Muscle layer of duodenum (tissue), 2 donors: ENCODE results near the gene PITX2.
A peak's percentile ranks its signal among the peaks of the same experiment; 100 is the strongest.

Source experiments
- H3K27ac ChIP-seq: one replicate; pipeline ENCODE4 v1.7.0; 2013; ENCODE audit warnings: mild to moderate bottlenecking, low read length
- H3K27me3 ChIP-seq: one replicate; pipeline ENCODE4 v1.7.0; 2013; ENCODE audit warnings: low read depth, mild to moderate bottlenecking, control low read depth, low read length
- H3K36me3 ChIP-seq, 2 donors: one replicate each; pipeline ENCODE4 v1.7.0; 2013; ENCODE audit warnings: low read length in 2 of 2, control low read depth in 1 of 2, mild to moderate bottlenecking in 1 of 2; ENCODE audit not compliant: insufficient read depth in 2 of 2, control insufficient read depth in 1 of 2
- H3K4me1 ChIP-seq, 2 donors: one replicate each; pipeline ENCODE4 v1.7.0; 2013; ENCODE audit warnings: low read length in 2 of 2, mild to moderate bottlenecking in 2 of 2, control low read depth in 1 of 2, moderate library complexity in 1 of 2; ENCODE audit not compliant: insufficient read depth in 2 of 2, control insufficient read depth in 1 of 2
- H3K4me3 ChIP-seq, 2 donors: one replicate each; pipeline ENCODE4 v1.7.0; 2013; ENCODE audit warnings: low read length in 2 of 2, low read depth in 1 of 2, mild to moderate bottlenecking in 1 of 2
- H3K9me3 ChIP-seq, 2 donors: one replicate each; pipeline ENCODE4 v1.7.0; 2013; ENCODE audit warnings: low read length in 2 of 2, control low read depth in 1 of 2, mild to moderate bottlenecking in 1 of 2; ENCODE audit not compliant: control insufficient read depth in 1 of 2
- donor health status: healthy.

The PITX2 gene

DNA sequence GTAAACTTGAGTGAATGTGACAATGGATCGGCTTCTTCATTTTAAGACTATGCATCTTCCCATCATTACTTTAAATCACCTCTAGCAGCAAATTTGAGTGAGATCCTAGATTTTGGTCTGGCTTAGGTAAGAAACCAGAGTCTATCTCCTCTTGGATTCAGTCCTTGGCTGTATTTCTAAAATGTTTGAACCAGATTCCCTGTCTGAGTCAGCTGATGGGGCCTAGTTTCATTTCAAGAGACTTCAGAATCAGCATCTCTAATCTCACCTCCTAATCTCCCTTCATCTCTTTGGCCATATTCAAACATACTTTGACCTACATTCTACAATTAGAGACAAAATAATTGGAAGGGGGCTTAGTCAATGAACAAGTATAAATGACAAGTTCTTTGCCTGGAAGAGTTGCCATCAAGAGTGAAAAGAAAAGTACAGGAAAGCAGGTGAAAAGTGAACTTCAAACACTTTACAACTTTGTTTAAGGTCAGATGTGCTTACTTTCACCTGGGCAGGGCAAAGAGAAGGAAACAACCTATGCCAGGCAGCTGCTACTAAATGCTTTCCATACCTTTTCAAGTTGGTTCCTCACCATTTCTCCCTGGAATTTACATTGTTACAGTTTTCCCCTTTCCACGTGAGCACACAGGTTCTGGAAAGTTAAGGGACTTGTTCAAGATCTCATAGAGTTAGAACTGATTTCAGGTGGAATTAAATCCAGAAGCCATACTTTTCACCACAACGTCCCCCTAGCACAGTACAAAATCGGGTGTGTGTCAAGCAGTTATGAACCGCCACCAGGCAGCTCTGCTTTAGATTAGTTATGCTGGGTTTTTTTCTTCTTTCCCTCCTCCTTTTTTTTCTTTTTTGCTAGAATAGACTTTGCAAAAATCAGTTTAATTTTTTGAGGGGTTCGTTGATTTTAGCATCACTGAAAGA, 30.7 kb upstream of the PITX2 start:
- Histone ChIP-seq H3K9me3 (no peaks in the 10 kb centered on the region), H3K4me3 (no peak overlapping the region), H3K27me3 (no peaks in the 10 kb centered on the region), H3K4me1 (no peaks in the 10 kb centered on the region), H3K36me3 (no peaks in the 10 kb centered on the region), H3K27ac (no peak overlapping the region)

DNA sequence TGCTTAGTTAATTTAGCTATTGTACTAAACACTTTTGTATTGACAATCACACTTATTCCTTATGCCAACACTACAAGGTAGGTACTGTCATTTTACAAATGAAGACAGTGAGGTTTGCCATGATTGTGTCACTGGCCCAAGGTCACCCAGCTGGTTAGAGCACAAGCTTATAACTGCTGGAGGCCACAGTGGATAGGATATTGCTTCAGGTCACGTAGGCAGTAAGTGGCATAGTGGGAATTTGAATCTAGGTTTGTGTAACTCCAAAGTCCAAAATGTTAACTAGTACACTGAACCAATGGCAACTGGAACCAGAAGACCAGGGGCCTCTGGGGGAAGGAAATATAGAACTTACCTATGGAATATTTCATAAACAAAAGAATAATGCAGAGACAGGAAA, 21.1 kb upstream of the PITX2 start:
- Histone ChIP-seq H3K4me3 (no peak overlapping the region), H3K36me3 (no peaks in the 10 kb centered on the region), H3K27ac (no peak overlapping the region), H3K27me3 (peaks cover 29% of the 10 kb centered on the region), H3K9me3 (no peaks in the 10 kb centered on the region), H3K4me1 (no peaks in the 10 kb centered on the region)

DNA sequence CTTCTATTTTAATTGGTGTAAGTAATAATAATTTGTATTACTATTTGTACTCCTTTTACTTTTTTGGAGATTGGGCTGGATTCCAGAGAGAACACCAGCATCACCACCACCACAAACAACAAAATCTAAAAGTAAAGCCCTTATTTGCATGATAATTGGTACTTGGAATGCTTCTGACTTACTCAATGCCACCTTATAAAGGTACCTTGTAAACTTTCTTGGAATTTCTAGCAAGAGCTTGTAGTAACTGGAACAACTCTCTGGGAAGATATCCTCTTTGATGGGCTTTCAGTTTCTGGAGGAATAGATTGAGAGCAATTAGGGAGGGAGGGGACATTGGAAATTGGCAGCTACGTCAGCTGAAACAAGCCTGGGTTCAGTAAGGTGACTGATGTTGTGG, 20.2 kb upstream of the PITX2 start:
- Histone ChIP-seq H3K36me3 (no peaks in the 10 kb centered on the region), H3K27ac (no peak overlapping the region), H3K9me3 (no peaks in the 10 kb centered on the region), H3K27me3 (peaks cover 38% of the 10 kb centered on the region), H3K4me1 (no peaks in the 10 kb centered on the region), H3K4me3 (no peak overlapping the region)

DNA sequence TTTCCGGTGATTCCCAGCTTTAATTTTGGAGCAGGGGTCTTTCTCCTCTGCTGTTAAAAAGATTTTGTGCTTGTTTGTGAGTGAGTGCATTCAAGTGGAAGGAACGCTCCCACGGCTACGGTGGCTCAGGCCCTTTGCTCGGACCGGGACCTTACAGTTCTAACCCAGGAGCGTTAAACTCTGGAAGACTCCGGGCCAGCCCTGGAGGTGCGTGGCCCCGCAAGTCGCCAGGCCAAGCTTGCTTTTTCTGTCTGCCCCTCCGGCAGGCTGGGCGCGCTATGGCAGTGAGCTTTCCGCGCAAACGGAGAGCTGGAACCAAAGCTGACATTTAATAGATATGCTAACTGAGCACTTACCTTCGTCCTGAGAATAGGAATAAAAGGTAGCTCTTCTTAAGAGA, 18.3 kb upstream of the PITX2 start:
- no peaks in the 10 kb centered on the region for H3K36me3 ChIP-seq
- H3K4me3 ChIP-seq = no peak overlapping the region
- peaks cover 56% of the 10 kb centered on the region for H3K27me3 ChIP-seq
- H3K27ac ChIP-seq = no peak overlapping the region
- H3K9me3 ChIP-seq = no peaks in the 10 kb centered on the region
- peaks cover 0 to 13% of the 10 kb centered on the region in 2 donors for H3K4me1 ChIP-seq

DNA sequence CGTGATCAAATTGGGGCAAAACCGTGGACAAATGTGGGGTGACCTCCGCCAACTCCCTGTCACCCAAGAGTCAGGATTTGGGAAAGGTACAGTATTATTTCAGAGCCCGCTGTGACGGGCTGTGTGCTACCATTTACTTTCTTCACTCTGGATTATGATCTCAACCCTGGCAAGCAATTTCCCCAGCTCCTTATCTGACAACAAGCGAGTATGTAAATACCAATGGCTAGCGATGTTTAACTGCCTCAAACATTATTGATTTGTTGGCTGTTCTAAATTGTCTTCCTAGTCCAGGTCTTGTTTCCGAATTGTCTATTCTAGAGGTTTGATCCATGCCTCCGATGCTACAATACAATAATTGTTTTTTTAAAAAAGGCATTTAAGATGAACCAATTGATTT, 17.7 kb upstream of the PITX2 start:
- no peak overlapping the region for H3K4me3 ChIP-seq
- H3K36me3 ChIP-seq = no peaks in the 10 kb centered on the region
- H3K27me3 ChIP-seq = peaks cover 60% of the 10 kb centered on the region
- no peaks in the 10 kb centered on the region for H3K9me3 ChIP-seq
- H3K4me1 ChIP-seq = peaks cover 0 to 14% of the 10 kb centered on the region in 2 donors
- H3K27ac ChIP-seq = no peak overlapping the region

DNA sequence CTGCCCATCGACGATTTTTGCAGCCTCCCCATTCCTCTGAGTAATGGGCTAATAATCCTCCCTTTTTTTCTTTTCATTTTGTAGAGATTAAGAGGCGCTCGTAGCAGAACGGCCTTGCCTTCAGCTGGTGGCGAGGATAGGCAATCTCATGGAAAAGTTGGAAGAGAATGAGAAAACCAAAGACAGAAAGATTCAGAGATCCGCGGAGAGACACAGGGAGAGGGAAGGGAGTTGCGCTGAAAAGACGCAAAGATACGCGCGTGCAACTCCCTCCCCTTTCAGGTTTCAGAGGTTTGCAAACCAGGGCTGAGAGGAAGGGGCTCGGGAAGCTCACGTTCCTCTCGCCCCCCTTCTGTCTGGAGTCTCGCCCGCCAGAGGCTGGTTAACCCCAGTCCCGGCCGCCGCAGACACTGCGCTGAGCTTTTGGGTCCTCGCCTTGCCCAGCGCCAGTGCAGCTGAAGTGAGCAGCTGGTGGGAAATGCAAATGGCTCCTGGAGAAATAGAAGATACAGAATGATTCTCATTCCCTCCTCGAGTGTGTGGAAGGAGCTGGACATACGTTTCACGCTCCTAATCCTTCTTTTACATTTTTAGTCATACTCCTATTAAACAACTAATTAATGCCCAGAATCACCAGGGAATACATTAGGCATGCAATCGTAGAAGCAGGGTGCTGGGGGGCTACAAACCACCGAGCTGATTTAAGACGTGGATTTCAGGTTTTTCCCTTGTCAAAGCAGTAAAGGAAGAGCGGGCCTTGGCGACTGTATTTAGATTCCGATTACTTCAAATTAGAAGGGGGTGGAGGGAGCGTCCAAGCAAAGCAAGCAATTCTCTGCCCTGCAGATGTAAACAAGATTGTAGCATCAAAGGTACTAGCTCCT, 16.6 kb upstream of the PITX2 start:
- H3K4me3 ChIP-seq = no peak overlapping the region
- H3K4me1 ChIP-seq = peaks cover 0 to 14% of the 10 kb centered on the region in 2 donors
- H3K36me3 ChIP-seq = no peaks in the 10 kb centered on the region
- no peak overlapping the region for H3K27ac ChIP-seq
- H3K9me3 ChIP-seq = no peaks in the 10 kb centered on the region
- peaks cover 70% of the 10 kb centered on the region for H3K27me3 ChIP-seq

DNA sequence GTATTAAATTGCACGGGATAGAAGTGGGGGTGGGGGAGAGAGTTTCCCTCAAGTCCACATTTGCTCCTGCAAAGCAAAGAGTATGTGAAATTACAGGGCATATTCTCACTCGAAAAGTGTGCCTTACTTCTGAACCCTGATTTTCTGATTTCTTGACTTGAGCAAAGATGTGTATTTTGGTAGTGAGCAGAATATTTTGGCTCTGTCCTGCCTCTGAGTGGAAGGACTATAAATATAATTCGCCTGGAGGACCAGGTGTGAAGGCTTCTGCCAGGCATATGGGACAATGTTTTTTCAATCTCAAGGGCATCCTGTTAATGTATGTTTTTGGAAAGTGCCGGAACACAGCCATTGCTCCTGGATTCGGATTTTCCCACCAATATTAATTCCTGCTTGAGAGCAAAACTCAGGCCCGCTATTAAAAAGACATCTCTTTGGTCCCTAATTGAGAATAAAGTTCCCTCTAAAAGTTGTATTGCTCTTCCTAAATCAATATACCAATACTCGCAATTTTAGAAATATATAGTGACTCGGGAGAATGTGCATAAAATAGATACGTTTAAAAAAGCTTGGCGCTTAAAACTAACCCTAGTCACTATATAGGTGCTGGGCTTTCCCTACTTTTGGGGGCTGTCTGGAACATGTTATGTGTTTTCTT, 15.3 kb upstream of the PITX2 start:
- Histone ChIP-seq H3K4me3 (no peak overlapping the region), H3K27me3 (peaks cover 81% of the 10 kb centered on the region), H3K4me1 (peaks cover 0 to 14% of the 10 kb centered on the region in 2 donors), H3K9me3 (no peaks in the 10 kb centered on the region), H3K36me3 (no peaks in the 10 kb centered on the region), H3K27ac (no peak overlapping the region)

DNA sequence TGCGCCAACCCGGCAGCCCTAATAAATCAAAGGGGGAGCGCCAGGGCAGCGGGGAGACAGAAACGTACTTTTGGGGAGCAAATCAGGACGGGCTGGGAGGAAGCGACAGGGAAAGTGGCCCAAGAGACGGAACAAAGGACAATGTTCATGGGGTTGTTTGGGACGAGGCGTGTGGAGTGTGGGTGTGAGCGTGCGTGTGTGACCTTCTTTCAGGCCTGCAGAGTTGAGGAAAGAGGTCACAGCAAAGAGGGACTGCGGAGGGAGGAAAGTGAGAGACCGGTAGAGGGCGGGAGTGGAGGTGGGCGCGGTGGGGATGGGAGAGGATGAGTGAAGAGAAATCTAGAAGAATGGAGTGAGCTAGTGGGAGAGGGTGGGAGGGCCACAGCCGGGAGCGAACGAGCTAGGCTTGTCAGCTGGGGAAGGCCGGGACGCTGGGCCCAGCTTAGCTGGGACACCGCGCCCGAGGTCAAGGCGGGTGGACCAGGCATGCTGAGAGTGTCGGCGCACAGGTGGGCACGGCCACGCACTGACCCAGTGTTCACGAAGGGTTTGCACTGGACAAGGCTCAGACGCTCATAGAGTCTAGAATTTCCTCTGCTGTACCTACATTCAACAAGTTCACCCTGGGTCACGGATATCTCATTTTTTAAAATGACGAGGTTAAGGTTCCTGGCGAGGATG, 14.7 kb upstream of the PITX2 start:
- Histone ChIP-seq H3K4me1 (peaks cover 0 to 20% of the 10 kb centered on the region in 2 donors), H3K27me3 (peaks cover 88% of the 10 kb centered on the region), H3K9me3 (no peaks in the 10 kb centered on the region), H3K4me3 (peak overlapping the region in 1 of 2 donors; percentile 61), H3K27ac (no peak overlapping the region), H3K36me3 (no peaks in the 10 kb centered on the region)

DNA sequence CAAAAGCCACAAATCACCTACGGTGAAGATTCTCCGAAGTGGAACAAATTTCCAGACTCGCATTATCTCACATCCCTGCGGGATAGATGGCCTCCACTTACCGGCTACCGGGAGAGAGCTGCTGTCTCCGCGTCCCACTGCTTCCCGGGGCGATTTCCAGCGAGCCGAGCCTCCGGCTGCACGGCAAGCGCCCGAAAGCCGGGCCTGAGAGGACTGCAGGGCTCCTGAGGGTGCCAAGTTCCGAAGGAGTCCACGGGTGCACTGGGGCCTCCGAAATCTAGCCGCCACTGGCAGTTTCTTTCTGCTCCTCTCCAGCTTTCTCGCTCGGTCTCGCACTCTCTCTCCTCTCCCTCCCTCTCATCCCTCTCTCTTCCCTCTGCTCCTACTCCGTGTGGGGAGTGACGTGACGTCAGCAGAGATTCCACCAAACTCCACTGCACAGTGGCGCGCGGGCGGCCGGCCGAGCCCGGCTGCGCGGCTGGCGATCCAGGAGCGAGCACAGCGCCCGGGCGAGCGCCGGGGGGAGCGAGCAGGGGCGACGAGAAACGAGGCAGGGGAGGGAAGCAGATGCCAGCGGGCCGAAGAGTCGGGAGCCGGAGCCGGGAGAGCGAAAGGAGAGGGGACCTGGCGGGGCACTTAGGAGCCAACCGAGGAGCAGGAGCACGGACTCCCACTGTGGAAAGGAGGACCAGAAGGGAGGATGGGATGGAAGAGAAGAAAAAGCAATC, 14.0 kb upstream of the PITX2 start:
- Histone ChIP-seq H3K36me3 (no peaks in the 10 kb centered on the region), H3K27me3 (peaks cover 93% of the 10 kb centered on the region), H3K27ac (no peak overlapping the region), H3K4me1 (peaks cover 0 to 27% of the 10 kb centered on the region in 2 donors), H3K9me3 (no peaks in the 10 kb centered on the region), H3K4me3 (peak overlapping the region; percentile 27 to 61)

DNA sequence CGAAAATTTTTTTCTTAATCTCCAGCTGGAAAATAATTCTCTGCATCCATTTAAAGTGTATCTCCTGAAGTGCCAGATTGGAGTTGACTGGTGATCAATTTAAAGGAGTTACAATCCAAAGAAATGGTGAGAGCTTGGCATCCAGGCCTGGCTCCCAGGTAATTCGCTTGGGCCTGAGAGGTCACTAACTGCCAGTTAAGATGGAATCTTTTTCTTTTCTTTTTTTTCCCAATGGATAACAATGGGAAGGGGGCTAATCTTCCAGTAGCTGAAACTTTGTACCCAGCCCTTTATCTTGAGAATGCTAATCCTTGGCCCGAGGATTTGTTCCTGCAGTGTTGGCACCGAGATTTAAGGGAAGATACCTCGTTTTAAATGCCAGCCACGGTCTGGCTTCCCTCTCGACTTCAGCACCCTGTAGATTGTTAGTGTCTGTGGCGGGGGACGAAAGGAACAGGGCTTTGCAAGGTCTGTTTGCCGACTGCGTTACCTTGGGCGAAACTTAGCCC, 13.3 kb upstream of the PITX2 start:
- Histone ChIP-seq H3K27me3 (peaks cover 93% of the 10 kb centered on the region), H3K4me3 (peak overlapping the region; percentile 27 to 61), H3K36me3 (no peaks in the 10 kb centered on the region), H3K9me3 (no peaks in the 10 kb centered on the region), H3K27ac (no peak overlapping the region), H3K4me1 (peaks cover 0 to 32% of the 10 kb centered on the region in 2 donors)
